Measurements from ENCODE around the gene COMP. TPM values are rescaled to one million over a fixed set of nuclear protein-coding genes. Genes with fewer than 3 reads are reported as not detected.
A peak's percentile ranks its signal among the peaks of the same experiment; 100 is the strongest.

Gene COMP
- total RNA-seq, 1 experiment from 2014 or later = 0.66 TPM

- Histone ChIP-seq H3K27me3 (no peaks in the 10 kb centered on the region), H3K9me3 (no peaks in the 10 kb centered on the region), H3K4me3 (no peak overlapping the region), H3K36me3 (no peaks in the 10 kb centered on the region; the same call in 1 of the 2 replicates)
- DNase-seq = no peak
These were observed 13.1 kb downstream of the COMP start for GRCh38 chr19:18778076-18778389.

GRCh38 chr19:18777301-18778075, 13.6 kb downstream of the COMP start:
- no peaks in the 10 kb centered on the region; the same call in 1 of the 2 replicates for H3K36me3 ChIP-seq
- no peaks in the 10 kb centered on the region for H3K27me3 ChIP-seq
- no peak for DNase-seq
- no peak overlapping the region for H3K4me3 ChIP-seq
- H3K9me3 ChIP-seq = no peaks in the 10 kb centered on the region

GRCh38 chr19:18776736-18777135, 14.4 kb downstream of the COMP start:
- Histone ChIP-seq H3K27me3 (no peaks in the 10 kb centered on the region), H3K4me3 (no peak overlapping the region), H3K9me3 (no peaks in the 10 kb centered on the region), H3K36me3 (no peaks in the 10 kb centered on the region; the same call in 1 of the 2 replicates)
- peak; percentile 82 for DNase-seq

DNA sequence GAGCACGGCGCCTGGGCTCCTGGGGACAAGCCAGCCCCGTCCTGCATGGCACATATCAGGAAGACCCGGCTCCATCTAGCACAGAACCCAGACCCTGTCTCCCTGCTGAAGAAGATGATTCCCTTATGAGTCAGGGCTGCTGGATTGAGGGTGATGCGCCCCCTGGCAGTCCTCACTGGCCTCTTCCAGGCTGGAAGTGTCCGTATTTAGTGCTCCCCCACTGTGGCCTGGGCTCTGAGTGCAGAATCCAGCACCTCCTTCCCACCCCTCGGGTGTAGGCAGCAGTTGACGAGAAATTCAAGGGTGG, 14.9 kb downstream of the COMP start:
- Histone ChIP-seq H3K36me3 (no peaks in the 10 kb centered on the region; the same call in 1 of the 2 replicates), H3K9me3 (no peaks in the 10 kb centered on the region), H3K27me3 (no peaks in the 10 kb centered on the region), H3K4me3 (no peak overlapping the region)
- DNase-seq = peak; percentile 88

DNA sequence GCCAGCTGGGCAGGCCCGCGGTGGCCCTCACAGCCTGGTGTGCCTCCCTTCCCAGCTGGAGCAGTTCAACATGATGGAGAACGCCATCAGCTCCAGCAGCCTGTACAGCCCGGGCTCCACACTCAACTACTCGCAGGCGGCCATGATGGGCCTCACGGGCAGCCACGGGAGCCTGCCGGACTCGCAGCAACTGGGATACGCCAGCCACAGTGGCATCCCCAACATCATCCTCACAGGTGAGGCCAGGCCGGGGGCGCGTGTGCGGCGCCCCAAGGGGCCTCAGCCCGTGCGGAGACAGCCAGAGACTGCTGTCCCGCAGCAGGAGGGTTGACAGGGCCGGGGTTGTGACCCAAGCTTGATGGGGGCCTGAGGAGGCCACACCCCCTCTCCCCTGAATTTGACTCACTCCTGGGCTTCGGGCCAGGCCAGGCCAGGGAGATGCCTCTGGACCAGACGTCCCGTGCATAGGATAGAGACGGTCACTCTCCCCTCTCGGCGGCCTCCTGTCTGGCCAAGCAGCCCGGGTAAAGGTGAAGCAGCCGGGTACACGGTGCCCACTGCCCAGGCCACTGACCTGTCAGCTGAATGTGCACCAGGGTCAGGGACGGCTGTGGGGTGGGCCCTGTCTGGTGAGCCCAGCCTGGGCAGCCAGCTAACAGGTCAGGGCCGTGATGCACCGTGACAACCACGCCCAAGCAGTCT, 15.4 kb downstream of the COMP start:
- Histone ChIP-seq H3K27me3 (no peaks in the 10 kb centered on the region), H3K36me3 (no peaks in the 10 kb centered on the region; the same call in 1 of the 2 replicates), H3K9me3 (no peaks in the 10 kb centered on the region), H3K4me3 (no peak overlapping the region)
- peak; percentile 87 for DNase-seq

GRCh38 chr19:18774782-18775444, 16.2 kb downstream of the COMP start:
- Histone ChIP-seq H3K27me3 (no peaks in the 10 kb centered on the region), H3K9me3 (no peaks in the 10 kb centered on the region), H3K4me3 (no peak overlapping the region), H3K36me3 (no peaks in the 10 kb centered on the region; the same call in 1 of the 2 replicates)
- no peak for DNase-seq

- H3K27me3 ChIP-seq = no peaks in the 10 kb centered on the region
- DNase-seq = no peak
- no peak overlapping the region for H3K4me3 ChIP-seq
- H3K36me3 ChIP-seq = no peaks in the 10 kb centered on the region; the same call in 1 of the 2 replicates
- H3K9me3 ChIP-seq = no peaks in the 10 kb centered on the region
These were observed 17.0 kb downstream of the COMP start for GRCh38 chr19:18774107-18774506.

GRCh38 chr19:18773682-18774081, 17.4 kb downstream of the COMP start:
- H3K36me3 ChIP-seq = no peaks in the 10 kb centered on the region; the same call in 1 of the 2 replicates
- H3K9me3 ChIP-seq = no peaks in the 10 kb centered on the region
- no peak for DNase-seq
- H3K4me3 ChIP-seq = no peak overlapping the region
- no peaks in the 10 kb centered on the region for H3K27me3 ChIP-seq

GRCh38 chr19:18772620-18773587, 18.2 kb downstream of the COMP start:
- H3K9me3 ChIP-seq = no peaks in the 10 kb centered on the region
- no peak for DNase-seq
- no peaks in the 10 kb centered on the region for H3K27me3 ChIP-seq
- no peaks in the 10 kb centered on the region; the same call in 1 of the 2 replicates for H3K36me3 ChIP-seq
- H3K4me3 ChIP-seq = no peak overlapping the region

GRCh38 chr19:18771328-18772242, 19.5 kb downstream of the COMP start:
- DNase-seq = no peak
- H3K27me3 ChIP-seq = no peaks in the 10 kb centered on the region
- H3K36me3 ChIP-seq = no peaks in the 10 kb centered on the region; the same call in 1 of the 2 replicates
- no peaks in the 10 kb centered on the region for H3K9me3 ChIP-seq
- no peak overlapping the region for H3K4me3 ChIP-seq

DNA sequence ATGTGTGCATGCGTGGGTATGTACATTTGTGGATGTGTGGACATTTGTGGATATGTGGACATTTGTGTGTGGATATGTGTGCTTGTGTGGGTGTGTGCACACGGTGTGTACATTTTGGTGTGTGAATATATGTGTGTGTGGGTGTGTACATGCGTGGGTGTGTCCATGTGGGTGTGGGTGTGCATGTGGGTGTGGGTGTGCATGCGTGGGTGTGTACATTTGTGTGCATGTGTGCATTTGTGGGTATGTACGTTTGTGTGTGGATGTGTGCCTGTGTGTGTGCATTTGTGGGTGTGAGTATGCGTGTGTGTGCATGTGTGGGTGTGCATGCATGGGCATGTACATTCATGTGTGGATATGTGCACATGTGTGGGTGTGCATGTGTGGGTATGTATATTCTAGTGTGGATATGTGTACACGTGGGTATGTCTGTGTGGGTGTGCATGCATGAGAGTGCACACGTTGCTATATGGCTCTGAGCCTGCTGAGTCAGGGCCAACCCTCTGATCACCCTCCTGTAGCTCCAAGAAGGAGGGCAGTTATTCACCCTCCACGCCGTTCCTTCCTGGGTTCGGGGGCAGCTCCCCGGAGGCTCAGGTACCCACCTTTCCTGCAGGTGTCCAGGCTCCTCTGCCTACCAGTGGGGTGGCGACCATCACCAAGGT, 20.3 kb downstream of the COMP start:
- no peaks in the 10 kb centered on the region; the same call in 1 of the 2 replicates for H3K36me3 ChIP-seq
- no peaks in the 10 kb centered on the region for H3K9me3 ChIP-seq
- H3K4me3 ChIP-seq = no peak overlapping the region
- no peaks in the 10 kb centered on the region for H3K27me3 ChIP-seq
- DNase-seq = no peak

DNA sequence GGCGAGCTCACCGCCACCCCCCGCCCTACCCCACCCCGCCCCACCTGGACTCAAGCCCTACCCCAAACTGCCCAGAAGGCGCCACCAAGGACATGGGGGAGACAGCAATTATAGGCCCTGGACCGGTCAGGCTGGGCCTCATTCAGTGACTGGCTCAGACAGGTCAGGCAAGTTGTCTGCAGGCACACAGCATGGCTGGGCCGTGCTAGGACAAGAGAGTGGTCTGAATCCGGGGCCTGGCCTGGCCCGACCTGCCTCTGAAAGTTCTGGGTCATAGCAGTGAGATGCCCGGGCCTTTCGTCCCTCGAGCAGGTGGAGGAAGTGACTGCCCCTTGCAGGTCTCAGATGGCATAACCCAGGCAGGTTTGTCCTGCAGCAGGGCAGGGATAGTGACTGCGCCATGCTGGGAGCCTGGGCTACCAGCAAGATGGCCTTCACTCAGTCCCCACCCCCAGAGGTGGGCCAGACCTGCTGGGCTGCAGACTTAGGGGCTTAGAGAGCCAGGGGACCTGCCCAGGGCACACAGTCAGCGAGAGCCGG, 21.0 kb downstream of the COMP start:
- Histone ChIP-seq H3K27me3 (no peaks in the 10 kb centered on the region), H3K36me3 (no peaks in the 10 kb centered on the region), H3K9me3 (no peaks in the 10 kb centered on the region), H3K4me3 (no peak overlapping the region)
- no peak for DNase-seq

DNA sequence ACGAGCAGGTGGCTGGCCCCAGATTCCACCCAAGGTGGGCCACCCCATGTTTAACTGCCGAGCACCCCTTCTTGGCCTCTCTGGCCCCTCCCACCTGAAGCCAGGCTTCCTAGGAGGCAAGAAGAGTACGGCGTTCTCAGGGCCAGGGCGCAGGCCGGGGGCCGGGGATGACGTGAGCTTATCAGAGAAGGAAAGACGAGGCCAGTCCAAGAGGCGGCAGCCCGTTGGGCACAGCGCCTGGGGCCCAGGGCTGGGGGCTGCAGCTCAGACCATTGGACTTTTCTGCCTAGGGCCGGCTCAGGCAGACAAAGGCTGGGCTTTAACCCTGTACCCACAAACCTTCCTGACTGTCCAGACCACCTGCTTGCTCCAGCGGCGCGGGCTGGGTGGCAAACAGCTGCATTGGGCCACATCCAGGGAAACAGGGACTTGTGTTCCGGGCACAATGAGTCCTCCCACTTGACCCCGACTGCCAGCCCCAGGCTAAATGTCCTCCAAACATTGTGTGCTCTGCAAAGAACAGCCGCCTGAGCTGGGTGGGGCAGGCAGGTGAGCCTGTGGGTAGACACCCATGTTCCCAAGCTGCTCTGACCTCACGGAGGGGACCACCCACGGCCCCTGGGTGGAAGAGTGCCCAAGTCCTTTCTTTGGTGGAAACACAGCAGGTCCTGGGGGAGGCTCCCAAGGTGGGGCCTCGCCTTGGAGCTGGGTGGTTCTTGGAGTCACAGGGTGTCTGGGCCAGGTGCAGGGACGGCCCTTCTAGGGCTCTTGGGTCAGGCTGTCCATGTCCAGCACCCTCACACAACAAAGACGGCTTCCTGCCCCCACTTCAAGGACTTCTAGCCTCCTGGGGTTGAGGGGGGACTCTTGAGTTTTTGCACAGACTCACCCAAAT, 21.9 kb downstream of the COMP start:
- Histone ChIP-seq H3K4me3 (no peak overlapping the region), H3K27me3 (no peaks in the 10 kb centered on the region), H3K9me3 (no peaks in the 10 kb centered on the region), H3K36me3 (no peaks in the 10 kb centered on the region)
- no peak for DNase-seq

All from MG63 (cell line).